ENCODE results near the gene NEUROD2. TPM values are rescaled to one million over a fixed set of nuclear protein-coding genes. Genes with fewer than 3 reads are reported as not detected.

The NEUROD2 gene
- total and polyA plus RNA-seq, 4 donors, result not detected

- TF ChIP-seq ATF3 (IDR thresholded peaks at IDR 0.05) (no peak), MAX (IDR thresholded peaks at IDR 0.05) (no peak), HNF4A (conservative IDR thresholded peaks at IDR 0.05) (no peak), SP1 (IDR thresholded peaks at IDR 0.05) (no peak), GABPA (IDR thresholded peaks at IDR 0.05 in 1 of 2, conservative IDR thresholded peaks at IDR 0.05 in 1 of 2) (no peak), HNF4G (IDR thresholded peaks at IDR 0.05) (no peak), TAF1 (conservative IDR thresholded peaks at IDR 0.05) (no peak), YY1 (IDR thresholded peaks at IDR 0.05) (no peak), FOXA2 (IDR thresholded peaks at IDR 0.05) (no peak), RAD21 (IDR thresholded peaks at IDR 0.05) (no peak), ZBTB33 (IDR thresholded peaks at IDR 0.05) (no peak), NR2F2 (IDR thresholded peaks at IDR 0.05) (no peak)
- Histone ChIP-seq H3K4me3 (ENCODE audit: low read depth in 1 of 3, low read length in 3 of 3) (no peak overlapping the region), H3K9ac (ENCODE audit: low read depth in 1 of 2, low read length in 2 of 2) (no peak overlapping the region), H3K9me3 (ENCODE audit: control insufficient read depth in 4 of 4, low read length in 3 of 4) (no peaks in the 10 kb centered on the region), H3K36me3 (ENCODE audit: control insufficient read depth in 4 of 4, insufficient read depth in 3 of 4, low read depth in 1 of 4, low read length in 3 of 4) (no peaks in the 10 kb centered on the region), H3K4me1 (ENCODE audit: control insufficient read depth in 4 of 4, insufficient read depth in 4 of 4, low read length in 3 of 4) (peaks cover 9 to 27% (median 20%) of the 10 kb centered on the region in 4 donors), H3K27me3 (ENCODE audit: control insufficient read depth in 4 of 4, insufficient read depth in 4 of 4, low read length in 3 of 4) (peaks cover 10 to 22% (median 16%) of the 10 kb centered on the region in 4 donors), H3K27ac (ENCODE audit: low read depth in 1 of 2, low read length in 2 of 2) (no peak overlapping the region)
- no peak for DNase-seq (ENCODE audit: low spot score)
- WGBS, result 11% methylated on average over 14 of the region's 14 CpGs
These were observed 4.3 kb downstream of the NEUROD2 start for GRCh38 chr17:39603304-39604016.

- no peaks in the 10 kb centered on the region for H3K9me3 ChIP-seq (ENCODE audit: control insufficient read depth in 4 of 4, low read length in 3 of 4)
- no peaks in the 10 kb centered on the region for H3K36me3 ChIP-seq (ENCODE audit: control insufficient read depth in 4 of 4, insufficient read depth in 3 of 4, low read depth in 1 of 4, low read length in 3 of 4)
- no peak overlapping the region for H3K4me3 ChIP-seq (ENCODE audit: low read depth in 1 of 3, low read length in 3 of 3)
- no peak overlapping the region for H3K27ac ChIP-seq (ENCODE audit: low read depth in 1 of 2, low read length in 2 of 2)
- no peak overlapping the region for H3K9ac ChIP-seq (ENCODE audit: low read depth in 1 of 2, low read length in 2 of 2)
- WGBS, result 42% methylated on average over 4 of the region's 4 CpGs
- H3K27me3 ChIP-seq (ENCODE audit: control insufficient read depth in 4 of 4, insufficient read depth in 4 of 4, low read length in 3 of 4), result peaks cover 16 to 22% (median 18%) of the 10 kb centered on the region in 4 donors
- TF ChIP-seq NR2F2 (IDR thresholded peaks at IDR 0.05), result no peak
- no peak for TF ChIP-seq HNF4A (conservative IDR thresholded peaks at IDR 0.05)
- no peak for TF ChIP-seq EGR1 (IDR thresholded peaks at IDR 0.05; ENCODE audit: low read depth in 2 of 2)
- no peak for TF ChIP-seq MAX (IDR thresholded peaks at IDR 0.05)
- no peak for TF ChIP-seq YY1 (IDR thresholded peaks at IDR 0.05)
- no peak for TF ChIP-seq REST (IDR thresholded peaks at IDR 0.05)
- no peak for TF ChIP-seq FOXA2 (IDR thresholded peaks at IDR 0.05)
- TF ChIP-seq RAD21 (IDR thresholded peaks at IDR 0.05), result no peak
- TF ChIP-seq HNF4G (IDR thresholded peaks at IDR 0.05), result no peak
- TF ChIP-seq ATF3 (IDR thresholded peaks at IDR 0.05), result no peak
- no peak for TF ChIP-seq JUND (IDR thresholded peaks at IDR 0.05)
- TF ChIP-seq GABPA (IDR thresholded peaks at IDR 0.05 in 1 of 2, conservative IDR thresholded peaks at IDR 0.05 in 1 of 2), result no peak
- DNase-seq (ENCODE audit: low spot score), result no peak
- H3K4me1 ChIP-seq (ENCODE audit: control insufficient read depth in 4 of 4, insufficient read depth in 4 of 4, low read length in 3 of 4), result peaks cover 9 to 32% (median 22%) of the 10 kb centered on the region in 4 donors
These were observed 5.0 kb downstream of the NEUROD2 start for GRCh38 chr17:39602533-39603303.

Measured in liver (tissue), 9 donors.